Activated T-cell treated with anti-CD3 and anti-CD28 coated beads, Interleukin-2, amount 50 U/mL, for 48 hours (primary cell): ENCODE measurements around the gene THBS1.

ENCODE experiments used
- DNase-seq, 2 experiments: peaks; one replicate each; pipeline ENCODE4 v3.0.0-alpha.2; 2020

The THBS1 gene

GRCh38 chr15:39589815-39590644 is 9.2 kb downstream of the THBS1 start:
- no peak for DNase-seq

DNA sequence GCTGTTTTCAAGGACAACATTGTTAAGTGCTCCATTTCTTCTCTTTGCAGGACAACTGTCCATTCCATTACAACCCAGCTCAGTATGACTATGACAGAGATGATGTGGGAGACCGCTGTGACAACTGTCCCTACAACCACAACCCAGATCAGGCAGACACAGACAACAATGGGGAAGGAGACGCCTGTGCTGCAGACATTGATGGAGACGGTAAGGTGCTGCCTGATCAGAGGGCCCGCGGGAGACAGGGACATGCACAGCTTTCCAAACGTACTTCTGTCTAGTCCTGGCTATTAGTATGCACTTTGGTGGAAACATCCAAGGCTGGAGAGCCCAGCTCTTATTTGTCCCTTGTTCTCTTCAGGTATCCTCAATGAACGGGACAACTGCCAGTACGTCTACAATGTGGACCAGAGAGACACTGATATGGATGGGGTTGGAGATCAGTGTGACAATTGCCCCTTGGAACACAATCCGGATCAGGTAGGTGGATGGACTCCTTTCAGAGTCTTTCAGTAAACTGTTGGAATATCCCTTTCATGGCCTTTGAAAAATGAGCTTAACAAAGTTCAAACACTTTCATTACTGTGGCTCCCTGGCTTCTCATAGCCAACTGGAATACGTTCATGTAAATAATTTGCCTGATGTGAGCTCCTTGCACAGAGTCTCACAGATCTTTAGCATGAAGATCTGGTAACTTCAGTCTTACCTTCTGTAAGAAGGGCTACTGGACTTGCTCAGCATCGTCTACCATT is 10.4 kb downstream of the THBS1 start:
- no peak for DNase-seq

GRCh38 chr15:39591896-39592315 is 11.0 kb downstream of the THBS1 start:
- no peak for DNase-seq

DNA sequence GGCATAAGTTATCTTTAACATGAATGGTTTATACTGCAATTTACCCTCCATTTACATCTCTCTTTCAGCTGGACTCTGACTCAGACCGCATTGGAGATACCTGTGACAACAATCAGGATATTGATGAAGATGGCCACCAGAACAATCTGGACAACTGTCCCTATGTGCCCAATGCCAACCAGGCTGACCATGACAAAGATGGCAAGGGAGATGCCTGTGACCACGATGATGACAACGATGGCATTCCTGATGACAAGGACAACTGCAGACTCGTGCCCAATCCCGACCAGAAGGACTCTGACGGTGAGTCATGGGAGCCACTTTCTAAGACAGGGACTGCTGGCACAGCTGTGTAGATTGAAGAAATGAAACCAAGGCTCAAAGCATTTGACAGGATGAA is 11.6 kb downstream of the THBS1 start:
- no peak for DNase-seq

GRCh38 chr15:39593071-39593655 is 12.3 kb downstream of the THBS1 start:
- DNase-seq: no peak

- DNase-seq: no peak
Measured at GRCh38 chr15:39593656-39594445, 13.0 kb downstream of the THBS1 start.

DNA sequence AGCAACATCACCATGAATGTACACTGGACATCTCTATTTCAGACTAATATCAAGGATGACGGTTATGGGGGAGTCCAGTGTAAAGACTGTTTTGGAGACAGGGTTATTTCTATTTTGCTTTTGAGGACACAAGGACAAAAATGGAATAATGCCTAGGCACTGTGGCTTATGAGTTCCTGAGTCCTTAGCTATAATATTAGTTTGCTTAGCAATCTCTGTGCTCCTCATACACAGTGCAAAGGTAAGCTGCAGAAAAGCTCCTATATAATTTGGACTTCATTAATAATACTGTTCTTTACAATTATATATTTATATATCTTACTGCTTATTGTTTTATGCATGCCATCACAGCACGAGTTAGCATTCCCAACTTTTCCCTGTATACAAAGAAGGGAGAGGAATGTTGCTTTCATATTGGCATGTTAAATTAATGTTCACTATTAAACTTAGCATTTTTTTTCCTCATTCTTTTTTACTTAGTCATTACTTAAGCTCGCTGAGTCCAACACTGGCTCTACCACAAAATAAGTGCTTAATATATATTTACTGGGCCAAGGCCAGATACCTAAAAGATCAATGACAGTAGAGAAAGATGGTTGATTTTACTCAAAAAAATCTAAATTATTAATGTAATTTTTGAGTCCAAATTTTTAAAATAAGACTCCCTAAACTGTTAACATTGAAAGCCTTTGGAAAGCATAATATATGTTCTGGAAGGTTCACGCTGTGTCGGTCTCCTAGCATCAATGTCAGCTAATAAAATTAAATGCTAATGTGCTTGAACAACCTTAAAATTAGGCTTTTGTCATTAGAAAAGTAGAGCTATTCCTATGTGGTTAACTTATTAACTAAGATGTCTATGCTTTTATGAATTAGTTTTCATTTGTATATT is 13.8 kb downstream of the THBS1 start:
- DNase-seq: no peak

- DNase-seq: no peak
Measured at GRCh38 chr15:39595338-39596221, 14.7 kb downstream of the THBS1 start.

DNA sequence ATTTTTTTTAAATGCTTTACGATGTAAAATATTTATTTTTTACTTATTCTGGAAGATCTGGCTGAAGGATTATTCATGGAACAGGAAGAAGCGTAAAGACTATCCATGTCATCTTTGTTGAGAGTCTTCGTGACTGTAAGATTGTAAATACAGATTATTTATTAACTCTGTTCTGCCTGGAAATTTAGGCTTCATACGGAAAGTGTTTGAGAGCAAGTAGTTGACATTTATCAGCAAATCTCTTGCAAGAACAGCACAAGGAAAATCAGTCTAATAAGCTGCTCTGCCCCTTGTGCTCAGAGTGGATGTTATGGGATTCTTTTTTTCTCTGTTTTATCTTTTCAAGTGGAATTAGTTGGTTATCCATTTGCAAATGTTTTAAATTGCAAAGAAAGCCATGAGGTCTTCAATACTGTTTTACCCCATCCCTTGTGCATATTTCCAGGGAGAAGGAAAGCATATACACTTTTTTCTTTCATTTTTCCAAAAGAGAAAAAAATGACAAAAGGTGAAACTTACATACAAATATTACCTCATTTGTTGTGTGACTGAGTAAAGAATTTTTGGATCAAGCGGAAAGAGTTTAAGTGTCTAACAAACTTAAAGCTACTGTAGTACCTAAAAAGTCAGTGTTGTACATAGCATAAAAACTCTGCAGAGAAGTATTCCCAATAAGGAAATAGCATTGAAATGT is 15.6 kb downstream of the THBS1 start:
- no peak for DNase-seq

DNA sequence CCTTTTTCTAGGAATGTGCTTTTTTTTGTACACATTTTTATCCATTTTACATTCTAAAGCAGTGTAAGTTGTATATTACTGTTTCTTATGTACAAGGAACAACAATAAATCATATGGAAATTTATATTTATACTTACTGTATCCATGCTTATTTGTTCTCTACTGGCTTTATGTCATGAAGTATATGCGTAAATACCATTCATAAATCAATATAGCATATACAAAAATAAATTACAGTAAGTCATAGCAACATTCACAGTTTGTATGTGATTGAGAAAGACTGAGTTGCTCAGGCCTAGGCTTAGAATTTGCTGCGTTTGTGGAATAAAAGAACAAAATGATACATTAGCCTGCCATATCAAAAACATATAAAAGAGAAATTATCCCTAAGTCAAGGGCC is 16.5 kb downstream of the THBS1 start:
- no peak for DNase-seq

GRCh38 chr15:39597751-39598185 is 16.9 kb downstream of the THBS1 start:
- no peak for DNase-seq

DNA sequence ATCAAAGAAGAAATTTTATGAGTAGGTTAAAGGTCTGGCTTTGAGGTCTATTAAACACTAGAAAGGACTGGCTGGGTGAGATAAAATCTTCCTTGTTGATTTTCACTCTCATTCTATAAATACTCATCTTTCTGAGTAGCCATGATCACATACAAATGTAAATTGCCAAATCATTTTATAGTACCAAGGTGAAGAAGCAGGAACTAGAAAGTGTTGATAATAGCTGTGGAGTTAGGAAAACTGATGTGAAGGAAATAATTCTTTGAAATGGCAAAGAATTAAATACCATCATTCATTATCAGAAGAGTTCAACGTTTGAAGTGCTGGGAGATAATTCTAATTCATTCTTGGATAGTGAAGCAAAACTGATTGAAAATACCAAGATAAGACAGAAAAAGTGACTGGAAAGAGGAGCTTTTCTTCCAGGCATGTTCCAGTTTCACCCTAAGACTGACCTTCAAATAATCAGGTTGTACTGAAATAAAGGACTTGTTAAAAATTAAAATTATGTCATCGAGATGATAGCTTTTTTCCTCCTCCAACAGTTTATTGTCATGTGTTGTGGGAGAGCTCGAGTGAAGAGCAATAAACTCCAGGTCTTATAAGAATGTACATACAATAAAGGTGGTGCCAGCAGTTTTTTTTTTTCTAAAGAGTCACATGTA is 17.4 kb downstream of the THBS1 start:
- no peak for DNase-seq

DNA sequence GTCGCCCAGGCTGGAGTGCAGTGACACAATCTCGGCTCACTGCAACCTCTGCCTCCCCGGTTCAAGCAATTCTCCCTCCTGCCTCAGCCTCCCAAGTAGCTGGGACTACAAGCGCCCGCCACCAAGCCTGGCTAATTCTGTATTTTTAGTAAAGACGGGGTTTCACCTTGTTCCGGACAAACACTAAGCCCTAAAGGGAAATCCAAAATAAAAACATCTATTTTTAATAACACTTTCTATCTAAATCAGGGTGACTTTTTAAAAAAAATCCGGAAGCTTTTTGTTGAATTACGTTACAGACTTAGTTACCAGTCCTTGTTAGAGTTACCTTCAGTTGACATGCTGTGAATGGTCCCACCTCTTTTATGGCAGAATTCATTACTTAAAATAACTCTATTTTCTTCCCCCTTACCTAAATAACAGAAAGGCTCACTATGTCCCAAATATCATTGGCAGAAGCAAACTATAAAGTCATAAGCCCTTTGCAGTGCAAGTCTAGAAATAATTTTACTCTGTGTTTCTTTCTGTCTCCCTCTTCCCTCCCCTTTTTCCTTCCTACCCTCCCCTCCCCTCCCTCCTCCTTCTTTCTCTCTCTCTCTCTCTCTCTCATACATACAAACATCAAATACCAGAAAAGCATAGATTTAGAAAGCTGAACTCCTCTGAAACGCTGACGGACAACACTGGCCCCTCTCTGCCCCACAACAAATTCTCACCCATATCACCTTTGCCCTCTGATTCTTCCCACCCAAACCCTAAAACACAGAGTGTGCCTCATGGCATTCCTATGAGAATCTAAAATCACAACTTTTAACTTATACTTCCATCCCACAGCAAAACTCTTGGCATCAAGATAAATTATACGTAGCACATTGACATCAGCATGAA is 18.3 kb downstream of the THBS1 start:
- DNase-seq: no peak

DNA sequence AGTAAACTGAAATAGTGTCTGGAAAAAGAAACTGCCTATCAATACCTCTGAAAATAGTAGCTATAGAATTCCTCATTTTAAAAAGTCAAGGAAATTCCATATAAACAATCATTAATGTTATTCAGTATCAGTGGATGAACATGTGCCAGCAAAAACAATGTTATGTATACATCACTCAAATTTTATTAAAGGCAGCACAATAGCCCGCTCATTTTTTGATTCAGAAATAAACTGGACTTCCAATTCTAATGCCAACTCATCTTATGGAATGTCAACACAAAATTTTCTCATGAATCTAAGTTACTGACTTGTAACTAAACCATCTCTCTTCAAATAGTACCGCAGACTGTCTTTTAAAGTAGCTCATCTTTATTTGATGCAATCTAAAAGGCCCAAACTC is 19.0 kb downstream of the THBS1 start:
- DNase-seq: no peak

DNA sequence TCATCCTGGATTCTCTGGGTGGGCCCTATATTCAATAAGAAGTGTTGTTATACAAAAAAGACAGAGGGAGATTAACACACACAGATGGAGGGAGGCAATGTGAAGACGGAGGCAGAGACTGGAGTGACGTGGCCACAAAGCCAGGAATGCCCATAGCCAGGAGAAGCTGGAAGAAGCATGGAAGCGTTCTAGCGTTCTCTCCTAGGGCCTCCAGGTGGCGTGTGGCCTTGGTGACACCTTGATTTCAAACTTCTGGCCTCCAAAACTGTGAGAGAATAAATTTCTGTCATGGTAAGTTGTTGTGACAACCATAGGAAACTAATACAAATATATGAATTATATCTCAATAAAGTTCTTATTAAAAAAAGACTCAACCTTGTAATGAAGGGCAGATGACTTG is 21.3 kb downstream of the THBS1 start:
- no peak for DNase-seq

DNA sequence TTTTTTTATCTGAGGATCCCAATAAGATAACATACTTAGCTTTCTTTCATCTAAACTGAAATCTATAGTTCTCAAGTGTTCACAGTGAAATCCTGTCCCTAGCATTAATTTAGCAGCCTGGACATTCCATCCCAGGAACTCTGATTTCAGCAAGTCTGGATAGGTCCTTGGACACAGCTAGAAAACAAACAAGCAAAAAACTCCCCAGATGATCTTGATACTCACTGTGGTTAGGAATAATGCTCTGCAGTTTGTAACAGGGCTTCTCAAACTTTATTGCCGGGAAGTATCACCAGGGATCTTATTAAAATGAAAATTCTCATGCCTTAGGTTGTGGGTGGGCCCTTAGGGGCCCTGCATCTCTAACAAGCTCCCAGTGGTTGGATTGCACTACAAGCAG is 24.3 kb downstream of the THBS1 start:
- DNase-seq: no peak

GRCh38 chr15:39608185-39609139 is 27.6 kb downstream of the THBS1 start:
- DNase-seq: no peak
